ENCODE data around the gene SLC22A4. TPM values are rescaled to one million over a fixed set of nuclear protein-coding genes. Genes with fewer than 3 reads are reported as not detected.

SLC22A4 gene
- total RNA-seq, 4 donors from 2014 or later, result 25.5 to 56.6 (median 37.3) TPM; not detected in 1

DNA sequence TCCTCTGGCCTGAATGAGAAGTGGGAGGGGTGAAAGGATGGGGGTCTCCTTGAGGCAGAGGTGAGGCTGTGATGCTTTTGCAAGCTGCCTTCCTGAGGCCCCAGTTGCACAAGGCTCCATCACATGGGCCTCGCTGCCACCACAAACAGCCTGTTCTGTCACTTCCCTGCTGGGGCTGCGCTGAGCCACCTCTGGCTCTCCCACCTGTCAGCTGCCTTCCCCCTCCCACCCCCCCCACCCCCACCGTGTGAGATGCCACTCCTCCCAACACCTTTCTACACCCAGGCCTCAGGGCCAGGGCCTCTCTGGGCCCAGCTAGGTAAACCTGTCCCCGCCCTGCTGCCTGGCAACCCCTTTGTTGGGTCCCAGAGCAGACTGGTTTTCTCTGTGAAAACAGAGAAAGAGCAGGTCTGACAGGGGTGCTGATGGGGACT, 41.2 kb upstream of the SLC22A4 start:
- H3K27ac ChIP-seq, result no peak overlapping the region
- H3K4me1 ChIP-seq, result peaks cover 0 to 14% (median 0%) of the 10 kb centered on the region in 4 donors
- DNase-seq, result peak in 1 of 3 donors; percentile 32
- H3K27me3 ChIP-seq, result no peaks in the 10 kb centered on the region
- TF ChIP-seq, protein P1, sequence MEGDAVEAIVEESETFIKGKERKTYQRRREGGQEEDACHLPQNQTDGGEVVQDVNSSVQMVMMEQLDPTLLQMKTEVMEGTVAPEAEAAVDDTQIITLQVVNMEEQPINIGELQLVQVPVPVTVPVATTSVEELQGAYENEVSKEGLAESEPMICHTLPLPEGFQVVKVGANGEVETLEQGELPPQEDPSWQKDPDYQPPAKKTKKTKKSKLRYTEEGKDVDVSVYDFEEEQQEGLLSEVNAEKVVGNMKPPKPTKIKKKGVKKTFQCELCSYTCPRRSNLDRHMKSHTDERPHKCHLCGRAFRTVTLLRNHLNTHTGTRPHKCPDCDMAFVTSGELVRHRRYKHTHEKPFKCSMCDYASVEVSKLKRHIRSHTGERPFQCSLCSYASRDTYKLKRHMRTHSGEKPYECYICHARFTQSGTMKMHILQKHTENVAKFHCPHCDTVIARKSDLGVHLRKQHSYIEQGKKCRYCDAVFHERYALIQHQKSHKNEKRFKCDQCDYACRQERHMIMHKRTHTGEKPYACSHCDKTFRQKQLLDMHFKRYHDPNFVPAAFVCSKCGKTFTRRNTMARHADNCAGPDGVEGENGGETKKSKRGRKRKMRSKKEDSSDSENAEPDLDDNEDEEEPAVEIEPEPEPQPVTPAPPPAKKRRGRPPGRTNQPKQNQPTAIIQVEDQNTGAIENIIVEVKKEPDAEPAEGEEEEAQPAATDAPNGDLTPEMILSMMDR (IDR thresholded peaks at IDR 0.05), result no peak
- no peak for TF ChIP-seq POLR2A (IDR thresholded peaks at IDR 0.05)
- H3K9me3 ChIP-seq, result no peaks in the 10 kb centered on the region
- H3K4me3 ChIP-seq, result no peak overlapping the region
- H3K36me3 ChIP-seq, result no peaks in the 10 kb centered on the region

DNA sequence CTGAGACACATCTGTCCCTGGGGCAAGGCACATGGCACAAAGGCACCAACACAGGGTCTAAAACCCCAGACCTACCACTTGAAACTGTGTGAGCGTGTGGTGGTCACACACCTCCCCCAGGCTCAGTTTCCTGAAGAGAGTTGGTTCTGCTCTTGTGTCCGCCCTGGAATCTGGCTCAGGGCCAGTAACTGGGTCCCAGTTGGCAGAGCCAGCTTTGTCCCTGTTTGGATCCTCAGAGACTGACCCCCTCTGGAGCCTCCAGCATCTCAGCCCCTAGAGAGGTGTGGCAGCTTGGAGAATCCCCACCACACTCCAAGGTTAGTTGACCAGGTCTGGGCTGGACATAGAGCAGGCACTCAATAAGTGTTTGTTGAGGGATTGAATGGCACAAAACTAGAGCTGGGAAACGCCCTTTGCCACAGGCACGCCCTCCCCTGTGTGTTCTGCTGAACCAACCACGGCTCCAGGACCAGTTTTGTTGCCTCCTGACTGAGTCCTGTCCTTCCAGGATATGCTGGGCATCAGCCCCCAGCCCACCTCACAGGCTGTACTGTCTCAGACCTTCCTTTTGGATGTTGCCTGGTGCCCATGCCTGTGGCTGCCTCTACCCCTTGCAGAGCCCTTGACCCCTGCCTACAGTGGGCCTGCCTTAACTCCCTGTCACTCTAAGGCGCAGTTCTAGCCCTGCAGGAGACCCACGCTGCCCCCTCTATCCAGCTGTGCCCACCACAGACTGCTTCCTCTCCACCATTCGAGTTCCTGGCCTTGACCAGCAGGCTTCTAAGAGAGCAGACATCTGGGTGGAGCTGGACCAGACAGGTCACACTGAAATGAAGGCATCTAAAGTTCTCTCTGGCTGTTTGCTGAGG, 40.5 kb upstream of the SLC22A4 start:
- Histone ChIP-seq H3K36me3 (no peaks in the 10 kb centered on the region), H3K27me3 (no peaks in the 10 kb centered on the region), H3K4me1 (peaks cover 0 to 19% (median 0%) of the 10 kb centered on the region in 4 donors), H3K27ac (no peak overlapping the region), H3K4me3 (no peak overlapping the region), H3K9me3 (no peaks in the 10 kb centered on the region)
- peak in 1 of 3 donors; percentile 38 for DNase-seq
- TF ChIP-seq, protein P1 (IDR thresholded peaks at IDR 0.05), result no peak
- no peak for TF ChIP-seq POLR2A (IDR thresholded peaks at IDR 0.05)

DNA sequence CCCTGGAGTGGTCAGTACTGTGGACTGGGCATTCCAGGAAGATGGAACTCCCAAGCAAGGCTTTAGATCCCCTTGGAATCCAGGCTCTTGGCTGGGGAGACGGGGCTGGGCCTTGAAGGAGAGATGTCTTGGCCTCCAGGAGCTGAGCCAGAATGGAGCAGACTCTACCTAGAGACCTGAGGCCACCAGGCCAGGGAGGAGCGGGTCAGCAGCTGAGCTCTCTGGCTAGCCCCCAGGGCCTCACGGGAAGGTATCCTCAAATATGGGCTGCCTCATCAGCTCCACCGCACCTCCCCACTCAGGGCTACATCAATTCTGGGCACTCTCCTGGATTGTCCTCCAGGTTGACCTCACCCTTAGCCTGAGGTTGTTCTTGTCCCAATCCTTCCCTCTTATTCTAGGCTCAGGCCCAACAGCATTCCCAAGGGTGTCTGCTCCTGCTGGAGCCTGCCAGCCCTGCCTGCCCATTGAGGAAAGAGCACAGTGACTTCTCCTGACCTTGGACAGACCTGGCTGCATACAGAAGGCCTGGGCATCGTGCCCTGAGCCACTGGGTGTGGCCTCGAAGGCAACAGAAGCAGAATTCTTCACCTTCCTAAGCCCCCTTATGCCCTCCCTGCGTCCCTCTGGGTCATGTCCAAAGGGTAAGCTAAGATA, 39.7 kb upstream of the SLC22A4 start:
- Histone ChIP-seq H3K27me3 (no peaks in the 10 kb centered on the region), H3K4me1 (peaks cover 0 to 24% (median 0%) of the 10 kb centered on the region in 4 donors), H3K4me3 (no peak overlapping the region), H3K27ac (no peak overlapping the region), H3K36me3 (no peaks in the 10 kb centered on the region), H3K9me3 (no peaks in the 10 kb centered on the region)
- no peak for TF ChIP-seq POLR2A (IDR thresholded peaks at IDR 0.05)
- TF ChIP-seq, protein P1 (IDR thresholded peaks at IDR 0.05), result no peak
- DNase-seq, result peak in 1 of 3 donors; percentile 43

DNA sequence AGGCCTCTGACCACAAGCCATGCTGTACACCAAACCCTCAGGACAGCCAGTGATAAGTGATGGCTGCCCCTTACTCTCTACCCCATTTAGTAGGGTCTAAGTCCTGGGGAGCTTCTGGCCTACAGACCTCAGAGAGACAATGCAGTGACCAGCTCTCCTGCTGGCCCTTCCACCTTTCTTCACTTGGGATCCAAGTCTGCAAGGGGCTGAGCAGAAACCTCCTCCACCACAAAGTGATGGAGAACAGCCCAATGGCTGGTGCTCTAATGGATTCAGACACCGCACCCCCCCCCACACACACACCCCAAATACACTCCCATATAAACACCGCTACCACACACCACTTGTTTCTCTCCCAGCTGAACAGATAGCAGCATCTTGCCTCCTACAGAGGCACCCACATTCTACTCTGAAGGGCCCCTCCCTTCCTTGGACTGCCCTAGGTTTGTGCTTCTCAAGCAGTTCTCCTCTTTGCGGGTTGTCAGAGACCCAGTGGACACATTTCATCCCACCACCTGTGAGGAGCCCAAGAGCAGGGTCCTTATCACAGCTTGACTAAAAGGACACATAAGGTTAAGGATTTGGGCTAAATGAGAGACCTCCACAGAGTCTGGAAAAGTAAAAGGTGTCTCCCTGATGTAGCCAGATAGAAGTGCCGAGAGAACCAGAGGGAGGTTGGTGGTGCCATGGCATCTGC, 38.0 kb upstream of the SLC22A4 start:
- no peak overlapping the region for H3K4me3 ChIP-seq
- peaks cover 0 to 42% (median 0%) of the 10 kb centered on the region in 4 donors for H3K4me1 ChIP-seq
- H3K27me3 ChIP-seq, result no peaks in the 10 kb centered on the region
- DNase-seq, result peak in 1 of 3 donors; percentile 25
- TF ChIP-seq, protein P1 (IDR thresholded peaks at IDR 0.05), result no peak
- H3K9me3 ChIP-seq, result no peaks in the 10 kb centered on the region
- no peaks in the 10 kb centered on the region for H3K36me3 ChIP-seq
- no peak overlapping the region for H3K27ac ChIP-seq

DNA sequence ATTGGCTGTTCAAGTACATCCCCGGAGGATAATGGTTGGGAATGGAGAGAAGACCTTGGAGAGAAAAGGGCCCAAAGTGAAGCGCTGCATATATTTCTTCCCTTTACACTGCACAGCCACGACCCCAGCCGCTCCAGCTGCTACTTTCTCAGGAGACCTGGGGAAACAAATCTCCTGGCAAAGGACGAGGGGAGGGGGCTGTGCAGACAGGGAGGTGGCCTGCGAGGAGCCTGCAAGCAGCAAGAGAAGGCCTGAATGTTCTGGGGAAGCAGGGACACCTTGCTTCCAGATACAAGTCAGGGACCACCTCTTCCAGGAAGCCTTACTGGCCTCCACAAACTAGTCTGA, 37.4 kb upstream of the SLC22A4 start:
- peak in 1 of 3 donors; percentile 29 for DNase-seq
- Histone ChIP-seq H3K36me3 (no peaks in the 10 kb centered on the region), H3K27ac (peak overlapping the region in 3 of 4 donors; percentile 46 to 97 (median 83)), H3K4me1 (peaks cover 0 to 46% (median 0%) of the 10 kb centered on the region in 4 donors), H3K4me3 (peak overlapping the region in 1 of 4 donors; percentile 83), H3K9me3 (no peaks in the 10 kb centered on the region), H3K27me3 (no peaks in the 10 kb centered on the region)
- TF ChIP-seq POLR2A (IDR thresholded peaks at IDR 0.05), result no peak
- TF ChIP-seq, protein P1 (IDR thresholded peaks at IDR 0.05), result no peak
